CD1c-positive myeloid dendritic cell (primary cell): ENCODE data around the gene PLET1.

ENCODE experiments used
- DNase-seq: peaks from one replicate; pipeline ENCODE4 v3.0.0-alpha.2; 2016; ENCODE audit errors: extremely low spot score

PLET1 gene

GRCh38 chr11:112241486-112241885 is 19.2 kb downstream of the PLET1 start:
- no peak for DNase-seq

- no peak for DNase-seq
Measured at GRCh38 chr11:112238041-112238440, 22.6 kb downstream of the PLET1 start.

GRCh38 chr11:112237451-112237850 is 23.2 kb downstream of the PLET1 start:
- DNase-seq: no peak

GRCh38 chr11:112235750-112236390 is 24.8 kb downstream of the PLET1 start:
- DNase-seq: no peak

GRCh38 chr11:112231952-112232351 is 28.7 kb downstream of the PLET1 start:
- DNase-seq: no peak

- DNase-seq: no peak
Measured at GRCh38 chr11:112229746-112230433, 30.8 kb downstream of the PLET1 start.

GRCh38 chr11:112229159-112229558 is 31.5 kb downstream of the PLET1 start:
- no peak for DNase-seq

GRCh38 chr11:112228706-112229105 is 32.0 kb downstream of the PLET1 start:
- DNase-seq: no peak

- no peak for DNase-seq
Measured at GRCh38 chr11:112227471-112227870, 33.2 kb downstream of the PLET1 start.

GRCh38 chr11:112226831-112227401 is 33.7 kb downstream of the PLET1 start:
- DNase-seq: peak; percentile 8

GRCh38 chr11:112226062-112226830 is 34.4 kb downstream of the PLET1 start, which contains the start of gene PTS:
Gene PTS, plus strand, starts transcription at chr11:112226428. Its CDS starts 16 bp downstream, at chr11:112226444.
- DNase-seq: peak; percentile 96

- no peak for DNase-seq
Measured at GRCh38 chr11:112225753-112226061, 35.0 kb downstream of the PLET1 start.

- no peak for DNase-seq
Measured at GRCh38 chr11:112223754-112224532, 36.7 kb downstream of the PLET1 start.

- DNase-seq: peak; percentile 6
Measured at GRCh38 chr11:112223121-112223520, 37.5 kb downstream of the PLET1 start.

- no peak for DNase-seq
Measured at GRCh38 chr11:112222303-112222702, 38.4 kb downstream of the PLET1 start.

GRCh38 chr11:112221274-112221835 is 39.3 kb downstream of the PLET1 start:
- no peak for DNase-seq

- DNase-seq: peak; percentile 86
Measured at GRCh38 chr11:112219476-112220232, 41.0 kb downstream of the PLET1 start.

GRCh38 chr11:112216561-112217105 is 44.0 kb downstream of the PLET1 start:
- DNase-seq: no peak

GRCh38 chr11:112215621-112216020 is 45.0 kb downstream of the PLET1 start:
- no peak for DNase-seq

GRCh38 chr11:112213753-112214152 is 46.9 kb downstream of the PLET1 start:
- no peak for DNase-seq
